ENCODE data around the gene ARHGDIA. TPM values are rescaled to one million over a fixed set of nuclear protein-coding genes. Genes with fewer than 3 reads are reported as not detected.

Gene ARHGDIA
- total RNA-seq, 1 experiment from 2014 or later = 667 TPM

GRCh38 chr17:81898885-81899284, 27.7 kb upstream of the ARHGDIA start:
- ChIA-PET POLR2A (ENCODE audit: low non-redundant PET) (no interaction called here), CTCF (no interaction called here)
- H3K27me3 ChIP-seq (replicated peaks; ENCODE audit: insufficient read depth, low read depth, low read length, poor library complexity) = no peaks in the 10 kb centered on the region
- no peak for TF ChIP-seq EZH2 (IDR thresholded peaks at IDR 0.05; ENCODE audit: borderline replicate concordance, low read depth, low read length, poor library complexity, severe bottlenecking)
- TF ChIP-seq CTCF (conservative IDR thresholded peaks at IDR 0.05; ENCODE audit: low read depth, low read length) = no peak
- DNase-seq (ENCODE audit: low spot score) = no peak
- no peak overlapping the region for H3K4me3 ChIP-seq (ENCODE audit: low read depth, low read length, poor library complexity, severe bottlenecking)
- H3K36me3 ChIP-seq (ENCODE audit: insufficient read depth, low read length, poor library complexity, severe bottlenecking) = peaks cover 24% of the 10 kb centered on the region
- no peaks in the 10 kb centered on the region for H3K9me3 ChIP-seq (ENCODE audit: low read depth, low read length, poor library complexity, severe bottlenecking)
- no TSS peak for BruUV-seq (replicated peaks)
- peaks cover 11% of the 10 kb centered on the region for H3K4me1 ChIP-seq (ENCODE audit: insufficient read depth, low read length, poor library complexity, severe bottlenecking)
- intact Hi-C loops (cut with micrococcal nuclease; ENCODE audit: unreplicated experiment) = no loop called here
- peak overlapping the region; percentile 51 for H3K27ac ChIP-seq (ENCODE audit: low read depth, low read length, poor library complexity, severe bottlenecking)

- BruUV-seq (replicated peaks) = no TSS peak
- POLR2A ChIA-PET (ENCODE audit: low non-redundant PET) = no interaction called here
Measured at GRCh38 chr17:81898029-81898866, 27.1 kb upstream of the ARHGDIA start.

GRCh38 chr17:81895400-81895799, 24.3 kb upstream of the ARHGDIA start:
- CTCF ChIA-PET = no interaction called here
- BruUV-seq (replicated peaks) = no TSS peak
- Histone ChIP-seq H3K9me3 (ENCODE audit: low read depth, low read length, poor library complexity, severe bottlenecking) (no peaks in the 10 kb centered on the region), H3K36me3 (ENCODE audit: insufficient read depth, low read length, poor library complexity, severe bottlenecking) (peaks cover 25% of the 10 kb centered on the region), H3K4me1 (ENCODE audit: insufficient read depth, low read length, poor library complexity, severe bottlenecking) (peaks cover 6% of the 10 kb centered on the region), H3K27ac (ENCODE audit: low read depth, low read length, poor library complexity, severe bottlenecking) (no peak overlapping the region), H3K4me3 (ENCODE audit: low read depth, low read length, poor library complexity, severe bottlenecking) (no peak overlapping the region), H3K27me3 (replicated peaks; ENCODE audit: insufficient read depth, low read depth, low read length, poor library complexity) (no peaks in the 10 kb centered on the region)
- POLR2A ChIA-PET (ENCODE audit: low non-redundant PET) = no interaction called here
- no peak for TF ChIP-seq CTCF (conservative IDR thresholded peaks at IDR 0.05; ENCODE audit: low read depth, low read length)
- TF ChIP-seq EZH2 (IDR thresholded peaks at IDR 0.05; ENCODE audit: borderline replicate concordance, low read depth, low read length, poor library complexity, severe bottlenecking) = no peak
- intact Hi-C loops (cut with micrococcal nuclease; ENCODE audit: unreplicated experiment) = no loop called here
- no peak for DNase-seq (ENCODE audit: low spot score)

More at GRCh38 chr17:81898029-81898866, 27.1 kb upstream of the ARHGDIA start:
- peaks cover 24% of the 10 kb centered on the region for H3K36me3 ChIP-seq (ENCODE audit: insufficient read depth, low read length, poor library complexity, severe bottlenecking)
- intact Hi-C loops (cut with micrococcal nuclease; ENCODE audit: unreplicated experiment) = no loop called here
- H3K9me3 ChIP-seq (ENCODE audit: low read depth, low read length, poor library complexity, severe bottlenecking) = no peaks in the 10 kb centered on the region
- no peak for TF ChIP-seq CTCF (conservative IDR thresholded peaks at IDR 0.05; ENCODE audit: low read depth, low read length)
- TF ChIP-seq EZH2 (IDR thresholded peaks at IDR 0.05; ENCODE audit: borderline replicate concordance, low read depth, low read length, poor library complexity, severe bottlenecking) = no peak
- H3K27me3 ChIP-seq (replicated peaks; ENCODE audit: insufficient read depth, low read depth, low read length, poor library complexity) = no peaks in the 10 kb centered on the region
- no peak overlapping the region for H3K4me3 ChIP-seq (ENCODE audit: low read depth, low read length, poor library complexity, severe bottlenecking)
- DNase-seq (ENCODE audit: low spot score) = peak; percentile 85
- peak overlapping the region; percentile 51 for H3K27ac ChIP-seq (ENCODE audit: low read depth, low read length, poor library complexity, severe bottlenecking)
- CTCF ChIA-PET = no interaction called here
- peaks cover 11% of the 10 kb centered on the region for H3K4me1 ChIP-seq (ENCODE audit: insufficient read depth, low read length, poor library complexity, severe bottlenecking)

Data from A673 (cell line).